Omental fat pad (tissue), 4 donors: ENCODE results near the gene CHD2. TPM values are rescaled to one million over a fixed set of nuclear protein-coding genes. Genes with fewer than 3 reads are reported as not detected.

ENCODE experiments used
- ATAC-seq: fragments of 150-250 bp; one replicate; pipeline ENCODE4 v1.9.1; 2016; ENCODE audit warnings: mild to moderate bottlenecking, moderate library complexity; ENCODE audit not compliant: low FRiP score
- DNase-seq: peaks from one replicate; pipeline ENCODE4 v3.0.0-alpha.2; 2019; ENCODE audit warnings: low spot score
- total RNA-seq, 4 donors: library from RNA; depleted of rRNA; stranded (reverse); fragments of >200 nt; gene quantifications; one replicate each; pipeline ENCODE4 v1.1.0, GENCODE V29; 2016
- TF ChIP-seq, protein P1 (sequence below), 3 donors: fragments of 450-650 bp; IDR thresholded peaks; one replicate each; pipeline ENCODE4 v1.5.1; 2016 to 2017; ENCODE audit warnings: antibody characterized with exemption in 3 of 3, mild to moderate bottlenecking in 3 of 3, moderate library complexity in 2 of 3

Gene CHD2
- total RNA-seq, 4 donors from 2014 or later, result 77.7 to 140 (median 134) TPM

DNA sequence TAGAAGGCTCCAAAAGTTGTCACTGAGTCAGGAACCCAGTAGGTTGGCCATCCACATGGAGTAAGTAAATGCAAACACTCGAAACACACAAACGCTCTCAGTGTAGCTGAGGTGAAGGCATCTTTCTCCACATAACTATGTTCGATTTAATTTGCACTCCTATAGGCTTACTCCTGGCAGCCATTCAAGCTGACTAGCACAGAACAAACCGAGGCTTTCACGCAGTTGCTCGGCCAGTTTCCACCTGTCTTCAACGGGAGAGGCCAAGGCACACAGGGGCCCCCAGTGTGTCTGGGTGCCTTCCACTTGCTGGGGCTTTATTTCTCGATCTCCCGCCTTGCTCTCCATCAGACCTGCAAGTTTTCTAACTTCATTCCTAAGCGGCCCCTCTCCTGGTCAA, 170.0 kb downstream of the CHD2 start:
- TF ChIP-seq, protein P1, sequence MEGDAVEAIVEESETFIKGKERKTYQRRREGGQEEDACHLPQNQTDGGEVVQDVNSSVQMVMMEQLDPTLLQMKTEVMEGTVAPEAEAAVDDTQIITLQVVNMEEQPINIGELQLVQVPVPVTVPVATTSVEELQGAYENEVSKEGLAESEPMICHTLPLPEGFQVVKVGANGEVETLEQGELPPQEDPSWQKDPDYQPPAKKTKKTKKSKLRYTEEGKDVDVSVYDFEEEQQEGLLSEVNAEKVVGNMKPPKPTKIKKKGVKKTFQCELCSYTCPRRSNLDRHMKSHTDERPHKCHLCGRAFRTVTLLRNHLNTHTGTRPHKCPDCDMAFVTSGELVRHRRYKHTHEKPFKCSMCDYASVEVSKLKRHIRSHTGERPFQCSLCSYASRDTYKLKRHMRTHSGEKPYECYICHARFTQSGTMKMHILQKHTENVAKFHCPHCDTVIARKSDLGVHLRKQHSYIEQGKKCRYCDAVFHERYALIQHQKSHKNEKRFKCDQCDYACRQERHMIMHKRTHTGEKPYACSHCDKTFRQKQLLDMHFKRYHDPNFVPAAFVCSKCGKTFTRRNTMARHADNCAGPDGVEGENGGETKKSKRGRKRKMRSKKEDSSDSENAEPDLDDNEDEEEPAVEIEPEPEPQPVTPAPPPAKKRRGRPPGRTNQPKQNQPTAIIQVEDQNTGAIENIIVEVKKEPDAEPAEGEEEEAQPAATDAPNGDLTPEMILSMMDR (IDR thresholded peaks at IDR 0.05), result no peak
- ATAC-seq (no peak), DNase-seq (no peak)

DNA sequence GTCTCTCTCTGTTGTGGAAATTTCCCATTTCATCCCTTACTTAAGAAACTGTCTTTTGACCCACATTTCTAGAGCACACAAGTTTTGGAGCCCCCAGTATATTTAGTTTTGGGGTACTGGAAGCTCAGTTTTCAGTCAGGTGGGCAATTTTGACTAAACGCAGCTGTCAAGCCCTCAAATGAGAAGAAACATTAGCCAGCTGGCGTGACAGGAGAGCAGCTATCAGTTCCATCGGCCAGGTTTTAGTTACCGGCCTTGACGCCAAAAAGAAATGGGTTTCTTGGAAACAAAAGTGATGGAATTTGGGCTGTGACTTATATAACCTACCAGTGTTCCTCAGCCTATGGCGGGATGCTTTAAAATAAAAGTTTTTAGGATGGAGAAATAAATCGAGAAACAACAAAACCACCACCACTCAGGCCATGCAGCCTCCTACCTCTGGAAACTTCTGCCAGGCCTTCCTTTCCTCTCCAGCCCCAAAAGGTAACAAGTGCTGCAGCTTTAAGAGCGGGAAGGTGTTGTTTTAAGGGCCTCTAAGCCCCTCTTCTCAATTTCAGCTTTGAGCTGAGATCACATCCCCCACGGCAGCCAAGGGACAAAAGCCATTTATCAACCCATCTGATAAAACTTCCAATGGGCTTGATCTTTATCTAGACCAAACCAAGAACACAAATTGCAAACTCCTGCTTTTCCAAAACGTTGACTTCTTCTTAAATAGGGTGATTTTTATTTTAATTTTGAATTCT, 170.6 kb downstream of the CHD2 start:
- DNase-seq, result no peak
- TF ChIP-seq, protein P1 (IDR thresholded peaks at IDR 0.05), result no peak
- no peak for ATAC-seq

DNA sequence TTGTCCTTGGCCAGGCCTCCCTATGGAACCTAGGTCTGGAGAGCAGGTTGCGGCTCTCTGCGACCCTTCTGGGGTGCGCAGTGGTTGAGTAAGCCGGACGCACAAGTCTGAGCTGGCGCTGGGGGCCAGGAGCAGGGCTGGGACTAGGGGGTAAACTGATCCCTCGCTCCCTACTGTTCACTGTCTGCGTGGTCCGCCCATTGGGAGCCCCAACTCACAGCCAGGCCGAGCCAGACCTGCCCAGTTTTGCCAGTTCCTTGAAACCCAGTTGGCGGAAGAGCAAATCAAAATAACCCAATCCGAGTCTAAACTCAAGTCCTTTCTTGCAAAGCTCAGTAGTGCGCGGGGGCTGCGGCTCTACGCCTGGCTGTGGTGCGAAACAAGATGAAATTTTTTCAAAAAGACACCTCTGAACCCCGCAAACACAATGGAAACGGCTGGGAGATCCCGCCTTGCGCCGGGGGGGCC, 171.4 kb downstream of the CHD2 start:
- ATAC-seq, result no peak
- TF ChIP-seq, protein P1 (IDR thresholded peaks at IDR 0.05), result no peak
- DNase-seq, result no peak

DNA sequence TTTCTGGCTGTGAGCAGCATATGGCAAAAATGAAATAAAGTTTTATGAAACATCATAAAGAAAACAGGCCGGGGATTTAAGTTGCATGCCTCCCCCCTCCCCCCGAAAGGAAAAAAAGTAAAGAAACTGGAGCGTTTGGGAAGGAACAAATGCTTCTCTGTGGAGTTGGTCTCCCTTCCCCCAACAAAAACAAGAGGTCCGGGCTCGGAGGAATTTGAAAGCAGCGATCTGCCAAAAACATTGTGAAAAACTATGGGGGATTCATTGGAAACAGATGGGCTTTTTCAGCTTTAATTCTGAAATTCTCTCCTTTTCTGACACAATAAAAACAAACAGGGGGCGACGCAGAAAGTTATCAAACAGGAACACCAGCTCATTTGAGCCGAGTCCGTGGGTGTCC, 171.9 kb downstream of the CHD2 start:
- TF ChIP-seq, protein P1 (IDR thresholded peaks at IDR 0.05), result no peak
- no peak for ATAC-seq

DNA sequence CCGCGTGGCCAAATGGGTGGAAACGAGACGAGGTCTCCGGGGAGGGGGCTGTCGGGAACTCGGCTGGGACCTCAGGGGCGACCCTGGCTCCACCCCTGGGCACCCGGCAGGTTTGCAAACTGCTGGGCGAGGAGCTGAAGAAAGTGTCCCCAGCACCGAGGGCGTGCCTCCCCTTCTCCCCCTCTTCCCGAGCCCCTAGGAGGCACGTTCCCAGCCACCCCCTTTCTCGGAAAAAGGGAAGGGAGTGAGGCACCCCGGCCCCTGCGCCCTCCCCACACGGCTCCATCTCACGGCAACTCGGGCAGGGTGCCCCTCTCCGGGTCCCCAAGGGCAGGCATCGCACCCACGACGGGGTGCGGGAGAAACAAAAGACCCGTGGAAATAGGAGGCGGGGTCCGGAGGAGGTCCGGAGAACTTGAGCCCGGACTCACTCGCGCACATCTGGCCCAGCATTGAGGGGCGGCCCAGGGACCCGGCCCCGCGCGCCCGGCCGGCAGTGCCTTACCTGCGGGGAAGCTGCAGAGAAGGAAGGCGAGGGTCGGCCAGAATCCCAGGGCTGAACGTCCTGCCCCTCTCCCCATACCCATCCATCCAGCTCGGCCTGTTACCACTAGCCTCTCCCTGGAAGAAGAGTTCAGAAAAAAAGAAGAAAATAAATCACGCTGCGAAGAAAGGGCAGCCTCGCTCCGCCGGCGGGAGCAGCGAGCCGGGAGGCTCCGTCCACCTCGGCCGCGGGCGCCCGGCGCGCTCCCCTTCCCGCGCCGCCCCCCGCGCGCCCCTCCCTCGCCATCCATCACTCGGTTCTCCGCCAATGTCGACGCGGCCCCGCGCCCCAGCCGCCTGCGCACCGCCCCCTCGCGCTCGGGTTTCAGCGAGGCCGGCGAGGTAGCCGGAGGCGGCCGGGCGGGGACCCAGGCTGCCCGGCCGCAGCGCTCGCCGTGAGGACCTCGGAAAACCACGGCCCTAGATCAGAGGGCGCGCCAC, 172.6 kb downstream of the CHD2 start:
- ATAC-seq (peak; percentile 82), DNase-seq (no peak)
- TF ChIP-seq, protein P1 (IDR thresholded peaks at IDR 0.05), result no peak

More for the DNA sequence above, 171.9 kb downstream of the CHD2 start:
- no peak for DNase-seq

DNA sequence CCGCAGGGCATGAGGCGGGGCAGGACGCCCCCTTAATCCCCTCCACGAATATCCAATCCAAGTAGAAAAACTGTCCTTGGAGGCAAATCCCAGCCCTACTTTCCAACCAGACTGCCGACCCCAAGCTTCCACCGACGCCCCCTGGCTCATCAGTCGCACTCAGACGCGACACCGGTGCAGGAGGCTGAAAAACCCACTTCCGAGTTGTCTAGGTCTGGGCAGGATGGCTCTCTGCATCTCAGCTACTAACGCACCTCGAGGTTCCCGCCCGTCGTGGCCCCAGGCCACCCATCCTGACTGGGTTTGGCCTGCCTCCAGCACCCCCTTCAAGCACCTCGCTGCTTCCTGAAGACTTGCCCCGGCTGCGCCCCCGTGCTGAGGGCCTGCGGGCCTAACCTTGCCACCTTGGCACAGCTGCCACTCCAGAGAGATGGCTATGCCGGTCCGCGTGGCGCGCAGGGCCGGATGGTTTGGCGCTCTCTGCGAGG, 173.4 kb downstream of the CHD2 start:
- TF ChIP-seq, protein P1 (IDR thresholded peaks at IDR 0.05), result no peak
- ATAC-seq, result peak; percentile 2
- DNase-seq, result no peak
